Measurements from ENCODE around the gene CTNNA2. TPM values are rescaled to one million over a fixed set of nuclear protein-coding genes. Genes with fewer than 3 reads are reported as not detected.

The CTNNA2 gene
- total RNA-seq, 4 donors from 2014 or later: not detected

GRCh38 chr2:80105015-80105640 lies 592.3 kb downstream of the CTNNA2 start:
- no peak for TF ChIP-seq CTCF (IDR thresholded peaks at IDR 0.05; ENCODE audit: low read depth)

GRCh38 chr2:80111185-80111584 lies 598.3 kb downstream of the CTNNA2 start:
- no peak for TF ChIP-seq CTCF (IDR thresholded peaks at IDR 0.05; ENCODE audit: low read depth)

- no peak for TF ChIP-seq CTCF (IDR thresholded peaks at IDR 0.05; ENCODE audit: low read depth)
These were observed 599.9 kb downstream of the CTNNA2 start for GRCh38 chr2:80112790-80113189.

GRCh38 chr2:80113399-80113798 lies 600.5 kb downstream of the CTNNA2 start:
- no peak for TF ChIP-seq CTCF (IDR thresholded peaks at IDR 0.05; ENCODE audit: low read depth)

GRCh38 chr2:80114812-80115211 lies 602.0 kb downstream of the CTNNA2 start:
- no peak for TF ChIP-seq CTCF (IDR thresholded peaks at IDR 0.05; ENCODE audit: low read depth)

- no peak for TF ChIP-seq CTCF (IDR thresholded peaks at IDR 0.05; ENCODE audit: low read depth)
These were observed 604.5 kb downstream of the CTNNA2 start for GRCh38 chr2:80117401-80117800.

GRCh38 chr2:80120866-80121265 lies 608.0 kb downstream of the CTNNA2 start:
- TF ChIP-seq CTCF (IDR thresholded peaks at IDR 0.05; ENCODE audit: low read depth): no peak

All from subcutaneous adipose tissue (tissue), 4 donors.